Melanocyte of skin (primary cell): ENCODE data around the gene GPR37L1. TPM values are rescaled to one million over a fixed set of nuclear protein-coding genes. Genes with fewer than 3 reads are reported as not detected.

Experiments
- small RNA-seq, 2 donors: library from RNA; depleted of rRNA; stranded (forward); fragments of <200 nt; gene quantifications; one replicate each; pipeline ENCODE3, GENCODE V24; 2012
- total RNA-seq, 2 donors: library from RNA; depleted of rRNA; stranded (reverse); fragments of >200 nt; gene quantifications; 2 replicates each; pipeline ENCODE4 v1.2.3, GENCODE V29; 2012

The GPR37L1 gene
- total RNA-seq: under 1 TPM in 1 of 2 donors, not detected in 1; under 0.01 TPM

GRCh38 chr1:202122639-202123335, at the start of gene GPR37L1:
Gene GPR37L1, plus strand, starts transcription at chr1:202122917. Its CDS starts 47 bp downstream, at chr1:202122964.

GRCh38 chr1:202144402-202145067, 21.8 kb downstream of the GPR37L1 start, which contains the start of gene ARL8A:
Gene ARL8A, minus strand, starts transcription at chr1:202144737. Its CDS starts 165 bp downstream, at chr1:202144572.

GRCh38 chr1:202160377-202160940, 37.7 kb downstream of the GPR37L1 start, which contains the start of gene PTPN7:
Gene PTPN7, minus strand, starts transcription at chr1:202160602. Its CDS starts 1,200 bp downstream, at chr1:202159402.

Small RNA genes within 50 kb of the gene (small RNA-seq; reads per million reads assigned to genes)
- 0 reads per million in 2 donors for gene CRIP1P3

Other genes with a start within 250 kb of the GPR37L1 start
- 10 to 100 TPM in 1 of 2 donors, 1 to 10 TPM in 1; 9.0 to 16.2 TPM for gene SHISA4, start 234.0 kb upstream of the GPR37L1 start, total RNA-seq
- gene LMOD1, start 176.4 kb upstream of the GPR37L1 start, total RNA-seq: under 1 TPM in 1 of 2 donors, not detected in 1; under 0.01 TPM
- 10 to 100 TPM; 46.5 to 79.3 TPM for gene TIMM17A, start 167.4 kb upstream of the GPR37L1 start, total RNA-seq
- 10 to 100 TPM; 50.9 to 77.3 TPM for gene RNPEP, start 140.3 kb upstream of the GPR37L1 start, total RNA-seq
- gene ELF3, start 112.3 kb upstream of the GPR37L1 start, total RNA-seq: under 1 TPM; under 0.01 to 0.34 TPM
- gene ARL8A, start 21.8 kb downstream of the GPR37L1 start, total RNA-seq: 10 to 100 TPM; 29.9 to 37.0 TPM
- not detected for gene PTPN7, start 37.7 kb downstream of the GPR37L1 start, total RNA-seq
- gene LGR6, start 70.9 kb downstream of the GPR37L1 start, total RNA-seq: not detected
- gene UBE2T, start 219.0 kb downstream of the GPR37L1 start, total RNA-seq: 100 to 1,000 TPM in 1 of 2 donors, 10 to 100 TPM in 1; 39.2 to 124 TPM
- 10 to 100 TPM; 17.0 to 20.3 TPM for gene PPP1R12B, start 225.8 kb downstream of the GPR37L1 start, total RNA-seq